Cardiac fibroblast (primary cell): Measurements from ENCODE around the gene HMGA1.

Experiments
- DNase-seq, 2 donors: peaks; one replicate each; pipeline versions ENCODE4 v3.0.0 to v3.0.0-alpha.2; 2010; ENCODE audit warnings: low read depth in 2 of 2
- H3K4me3 ChIP-seq, 2 donors: replicated peaks in 1 of 2; 1 replicate in 1 of 2; 2 replicates in 1 of 2; pipeline ENCODE4 v1.5.1; 2011; ENCODE audit warnings: low read depth in 2 of 2, low read length in 2 of 2, mild to moderate bottlenecking in 2 of 2, moderate library complexity in 1 of 2
- TF ChIP-seq, protein P1 (sequence below): IDR thresholded peaks from one replicate; pipeline ENCODE4 v1.5.1; 2011; ENCODE audit warnings: low read depth, mild to moderate bottlenecking, low read length, inconsistent platforms

Gene HMGA1

GRCh38 chr6:34205916-34206315 lies 30.8 kb upstream of the HMGA1 start:
- H3K4me3 ChIP-seq, result no peak overlapping the region
- DNase-seq, result no peak
- TF ChIP-seq, protein P1, sequence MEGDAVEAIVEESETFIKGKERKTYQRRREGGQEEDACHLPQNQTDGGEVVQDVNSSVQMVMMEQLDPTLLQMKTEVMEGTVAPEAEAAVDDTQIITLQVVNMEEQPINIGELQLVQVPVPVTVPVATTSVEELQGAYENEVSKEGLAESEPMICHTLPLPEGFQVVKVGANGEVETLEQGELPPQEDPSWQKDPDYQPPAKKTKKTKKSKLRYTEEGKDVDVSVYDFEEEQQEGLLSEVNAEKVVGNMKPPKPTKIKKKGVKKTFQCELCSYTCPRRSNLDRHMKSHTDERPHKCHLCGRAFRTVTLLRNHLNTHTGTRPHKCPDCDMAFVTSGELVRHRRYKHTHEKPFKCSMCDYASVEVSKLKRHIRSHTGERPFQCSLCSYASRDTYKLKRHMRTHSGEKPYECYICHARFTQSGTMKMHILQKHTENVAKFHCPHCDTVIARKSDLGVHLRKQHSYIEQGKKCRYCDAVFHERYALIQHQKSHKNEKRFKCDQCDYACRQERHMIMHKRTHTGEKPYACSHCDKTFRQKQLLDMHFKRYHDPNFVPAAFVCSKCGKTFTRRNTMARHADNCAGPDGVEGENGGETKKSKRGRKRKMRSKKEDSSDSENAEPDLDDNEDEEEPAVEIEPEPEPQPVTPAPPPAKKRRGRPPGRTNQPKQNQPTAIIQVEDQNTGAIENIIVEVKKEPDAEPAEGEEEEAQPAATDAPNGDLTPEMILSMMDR, result no peak

DNA sequence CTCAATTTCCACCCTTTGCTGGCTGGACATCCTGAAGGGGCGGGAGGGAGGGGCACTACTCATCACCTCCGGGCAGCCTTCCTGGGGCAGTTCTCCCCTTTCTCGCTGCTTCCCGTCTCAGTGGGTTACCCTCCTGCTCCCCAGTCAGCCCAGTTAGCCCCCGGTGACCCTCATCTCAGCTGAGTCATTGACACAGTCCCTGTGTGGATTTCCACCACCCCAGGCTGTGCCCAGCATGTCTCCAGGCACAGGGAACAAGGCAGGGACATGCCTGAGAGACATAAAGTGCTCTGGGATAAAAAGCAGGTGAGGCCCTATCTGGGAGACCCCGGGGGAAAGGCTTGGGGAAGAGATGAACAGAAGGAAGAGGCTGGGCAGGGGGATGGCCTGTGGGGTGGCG lies 29.9 kb upstream of the HMGA1 start:
- TF ChIP-seq, protein P1, result no peak
- no peak overlapping the region for H3K4me3 ChIP-seq
- DNase-seq, result no peak

GRCh38 chr6:34207695-34208443 lies 28.8 kb upstream of the HMGA1 start:
- TF ChIP-seq, protein P1, result no peak
- no peak for DNase-seq
- H3K4me3 ChIP-seq, result no peak overlapping the region

DNA sequence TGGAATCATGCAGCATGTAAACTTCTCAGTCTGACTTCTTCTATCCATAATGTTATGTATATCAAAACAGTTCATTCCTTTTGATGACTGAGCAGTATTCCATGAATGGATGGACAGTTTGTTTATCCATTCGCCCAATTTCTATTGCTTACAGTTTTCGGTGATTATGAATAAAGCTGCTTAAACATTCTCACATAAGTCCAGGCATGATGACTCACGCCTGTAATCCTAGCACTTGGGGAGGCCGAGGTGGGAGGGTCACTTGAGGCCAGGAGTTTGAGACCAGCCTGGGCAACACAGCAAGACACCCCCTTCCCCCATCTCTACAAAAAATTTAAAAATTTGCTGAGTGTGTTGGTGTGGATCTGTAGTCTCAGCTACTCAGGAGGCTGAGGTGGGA lies 22.9 kb upstream of the HMGA1 start:
- TF ChIP-seq, protein P1, result no peak
- no peak for DNase-seq
- H3K4me3 ChIP-seq, result no peak overlapping the region

DNA sequence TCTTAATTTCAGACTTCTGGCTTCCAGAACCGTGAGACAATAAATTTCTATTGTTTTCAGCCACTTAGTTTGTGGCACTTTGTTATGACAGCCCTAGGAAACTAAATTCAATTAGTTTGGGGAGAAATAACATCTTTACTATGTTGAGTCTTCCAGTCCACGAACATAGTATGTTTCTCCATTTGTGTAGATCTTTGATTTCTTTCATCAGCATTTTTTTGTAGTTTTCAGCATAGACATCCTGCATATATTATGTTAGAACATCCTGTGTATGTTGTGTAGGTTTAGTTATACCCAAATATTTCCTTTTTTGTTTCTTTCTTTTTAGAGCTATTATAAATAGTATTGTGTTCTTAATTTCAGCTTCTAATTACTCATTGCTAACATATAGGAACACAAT lies 18.0 kb upstream of the HMGA1 start:
- TF ChIP-seq, protein P1, result no peak
- no peak overlapping the region for H3K4me3 ChIP-seq
- DNase-seq, result no peak

DNA sequence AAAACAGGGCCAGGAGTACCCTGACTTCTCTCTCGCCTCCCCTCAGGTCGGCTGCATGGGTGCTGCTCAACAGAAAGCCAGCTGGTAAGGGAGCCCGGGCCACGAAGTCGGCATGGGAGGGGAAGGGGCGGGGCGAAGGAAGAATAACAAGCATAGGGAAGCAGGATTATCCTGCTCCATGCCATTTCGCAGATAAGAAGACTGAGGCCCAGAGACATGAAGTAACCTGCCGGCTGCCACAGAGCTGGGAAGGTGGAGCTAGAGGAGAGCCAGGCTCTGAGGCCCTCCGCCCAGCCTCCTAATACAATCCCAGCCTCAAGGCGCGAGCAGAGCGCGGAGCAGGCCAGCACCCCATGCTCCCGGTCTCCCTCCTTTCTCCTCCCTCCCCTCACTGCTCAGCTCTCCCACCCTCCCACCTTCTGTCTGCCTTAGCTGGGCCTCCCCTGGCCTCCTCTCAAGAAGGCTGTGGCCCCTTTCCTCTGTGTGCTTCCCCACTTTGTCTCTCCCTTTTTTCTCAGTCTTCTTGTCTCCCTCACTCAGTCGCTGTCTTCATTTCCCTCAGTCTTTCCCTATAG lies 13.2 kb upstream of the HMGA1 start:
- peak in 1 of 2 donors; percentile 33 for DNase-seq
- peak overlapping the region; percentile 23 to 35 for H3K4me3 ChIP-seq
- TF ChIP-seq, protein P1, result no peak
